ENCODE results near the gene NRXN3.

Gene NRXN3

DNA sequence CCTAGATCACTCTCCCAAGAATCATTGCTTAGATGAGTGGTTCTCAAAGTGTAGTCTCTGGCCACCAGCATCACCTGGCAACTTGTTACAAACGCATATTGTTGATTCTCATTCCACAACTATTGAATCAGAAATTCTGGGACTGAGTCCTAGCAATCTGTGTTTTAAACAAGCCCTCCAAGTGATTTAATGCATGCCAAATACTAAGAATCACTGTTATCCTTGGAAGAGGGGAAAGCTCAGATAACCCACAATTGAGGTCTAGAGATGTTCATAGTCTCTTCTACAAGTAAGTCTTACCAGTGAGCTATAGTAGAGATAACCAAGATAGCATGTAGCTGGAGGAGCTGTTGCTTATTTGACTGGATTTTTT is 1374.5 kb downstream of the NRXN3 start:
- H3K27ac ChIP-seq (ENCODE audit: low read depth, low read length), result no peak overlapping the region
- H3K4me1 ChIP-seq (ENCODE audit: control insufficient read depth, insufficient read depth, low read length), result 0 out of 2 replicates have a peak, but pooled peaks cover 9% of the 10 kb centered on the region
- H3K9me3 ChIP-seq (ENCODE audit: control insufficient read depth, insufficient read depth, low read length), result no peaks in the 10 kb centered on the region
- no peaks in the 10 kb centered on the region for H3K27me3 ChIP-seq (ENCODE audit: control insufficient read depth, insufficient read depth, low read length)
- H3K4me3 ChIP-seq (ENCODE audit: low read depth, low read length), result no peak overlapping the region
- no peak overlapping the region for H3K9ac ChIP-seq (ENCODE audit: low read depth, low read length)
- no peaks in the 10 kb centered on the region for H3K36me3 ChIP-seq (ENCODE audit: control insufficient read depth, insufficient read depth, low read length)

DNA sequence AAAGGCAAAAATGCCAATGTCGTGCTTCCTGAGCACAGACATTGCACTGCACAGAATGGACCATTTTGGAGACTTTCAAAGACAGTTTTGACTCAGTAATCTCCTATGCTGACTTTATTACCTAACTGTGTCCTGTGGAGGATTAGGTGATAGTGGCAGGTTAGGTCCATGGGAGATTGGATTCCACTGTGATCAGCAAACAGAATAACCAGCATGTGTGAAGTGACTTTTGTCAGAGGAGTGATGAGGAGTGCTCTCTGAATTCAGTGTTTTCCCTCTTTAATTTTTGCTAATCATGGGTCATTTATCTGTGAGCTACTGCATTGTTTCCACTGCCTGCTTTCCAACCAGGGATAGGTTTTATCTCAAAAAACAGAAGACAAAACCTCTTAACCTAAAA is 1378.7 kb downstream of the NRXN3 start:
- Histone ChIP-seq H3K27me3 (ENCODE audit: control insufficient read depth, insufficient read depth, low read length) (no peaks in the 10 kb centered on the region), H3K4me3 (ENCODE audit: low read depth, low read length) (no peak overlapping the region), H3K36me3 (ENCODE audit: control insufficient read depth, insufficient read depth, low read length) (no peaks in the 10 kb centered on the region), H3K4me1 (ENCODE audit: control insufficient read depth, insufficient read depth, low read length) (peaks cover 18% of the 10 kb centered on the region), H3K9me3 (ENCODE audit: control insufficient read depth, insufficient read depth, low read length) (no peaks in the 10 kb centered on the region), H3K27ac (ENCODE audit: low read depth, low read length) (no peak overlapping the region), H3K9ac (ENCODE audit: low read depth, low read length) (no peak overlapping the region)

GRCh38 chr14:79549515-79549914 is 1379.3 kb downstream of the NRXN3 start:
- no peak overlapping the region for H3K9ac ChIP-seq (ENCODE audit: low read depth, low read length)

GRCh38 chr14:79551523-79551922 is 1381.3 kb downstream of the NRXN3 start:
- no peaks in the 10 kb centered on the region for H3K9me3 ChIP-seq (ENCODE audit: control insufficient read depth, insufficient read depth, low read length)
- no peak overlapping the region for H3K4me3 ChIP-seq (ENCODE audit: low read depth, low read length)
- peaks cover 14% of the 10 kb centered on the region for H3K4me1 ChIP-seq (ENCODE audit: control insufficient read depth, insufficient read depth, low read length)
- H3K36me3 ChIP-seq (ENCODE audit: control insufficient read depth, insufficient read depth, low read length), result no peaks in the 10 kb centered on the region
- no peak overlapping the region for H3K9ac ChIP-seq (ENCODE audit: low read depth, low read length)
- H3K27me3 ChIP-seq (ENCODE audit: control insufficient read depth, insufficient read depth, low read length), result no peaks in the 10 kb centered on the region
- no peak overlapping the region for H3K27ac ChIP-seq (ENCODE audit: low read depth, low read length)

More at GRCh38 chr14:79549515-79549914, 1379.3 kb downstream of the NRXN3 start:
- H3K4me1 ChIP-seq (ENCODE audit: control insufficient read depth, insufficient read depth, low read length), result peaks cover 16% of the 10 kb centered on the region
- no peaks in the 10 kb centered on the region for H3K9me3 ChIP-seq (ENCODE audit: control insufficient read depth, insufficient read depth, low read length)
- H3K36me3 ChIP-seq (ENCODE audit: control insufficient read depth, insufficient read depth, low read length), result no peaks in the 10 kb centered on the region
- no peaks in the 10 kb centered on the region for H3K27me3 ChIP-seq (ENCODE audit: control insufficient read depth, insufficient read depth, low read length)
- H3K4me3 ChIP-seq (ENCODE audit: low read depth, low read length), result no peak overlapping the region
- no peak overlapping the region for H3K27ac ChIP-seq (ENCODE audit: low read depth, low read length)

DNA sequence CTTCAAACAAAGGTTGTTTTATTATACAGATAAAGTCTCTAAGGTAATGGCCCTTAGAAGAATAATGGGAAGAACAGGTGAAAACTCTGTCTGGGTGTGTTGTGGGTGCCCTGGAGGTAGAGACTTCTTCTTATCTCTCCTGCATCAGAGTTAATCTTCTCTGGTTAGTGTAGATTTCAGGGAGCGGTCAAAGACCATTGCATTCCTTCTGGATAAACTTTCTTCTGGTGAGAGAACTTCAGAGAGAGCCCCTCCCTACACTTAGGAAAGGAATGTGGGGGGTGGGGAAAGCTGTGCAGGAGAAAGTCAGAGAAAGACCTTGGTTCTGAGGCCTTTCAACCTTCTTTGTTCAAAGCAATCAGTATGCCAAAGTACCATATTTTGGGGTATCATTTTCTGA is 1382.6 kb downstream of the NRXN3 start:
- H3K27ac ChIP-seq (ENCODE audit: low read depth, low read length), result no peak overlapping the region
- no peaks in the 10 kb centered on the region for H3K36me3 ChIP-seq (ENCODE audit: control insufficient read depth, insufficient read depth, low read length)
- H3K27me3 ChIP-seq (ENCODE audit: control insufficient read depth, insufficient read depth, low read length), result no peaks in the 10 kb centered on the region
- no peak overlapping the region for H3K9ac ChIP-seq (ENCODE audit: low read depth, low read length)
- H3K9me3 ChIP-seq (ENCODE audit: control insufficient read depth, insufficient read depth, low read length), result no peaks in the 10 kb centered on the region
- no peak overlapping the region for H3K4me3 ChIP-seq (ENCODE audit: low read depth, low read length)
- peaks cover 14% of the 10 kb centered on the region for H3K4me1 ChIP-seq (ENCODE audit: control insufficient read depth, insufficient read depth, low read length)

GRCh38 chr14:79554816-79555215 is 1384.6 kb downstream of the NRXN3 start:
- no peak overlapping the region for H3K9ac ChIP-seq (ENCODE audit: low read depth, low read length)
- no peaks in the 10 kb centered on the region for H3K36me3 ChIP-seq (ENCODE audit: control insufficient read depth, insufficient read depth, low read length)
- no peak overlapping the region for H3K4me3 ChIP-seq (ENCODE audit: low read depth, low read length)
- H3K27ac ChIP-seq (ENCODE audit: low read depth, low read length), result no peak overlapping the region
- no peaks in the 10 kb centered on the region for H3K27me3 ChIP-seq (ENCODE audit: control insufficient read depth, insufficient read depth, low read length)
- H3K4me1 ChIP-seq (ENCODE audit: control insufficient read depth, insufficient read depth, low read length), result peaks cover 14% of the 10 kb centered on the region
- no peaks in the 10 kb centered on the region for H3K9me3 ChIP-seq (ENCODE audit: control insufficient read depth, insufficient read depth, low read length)

DNA sequence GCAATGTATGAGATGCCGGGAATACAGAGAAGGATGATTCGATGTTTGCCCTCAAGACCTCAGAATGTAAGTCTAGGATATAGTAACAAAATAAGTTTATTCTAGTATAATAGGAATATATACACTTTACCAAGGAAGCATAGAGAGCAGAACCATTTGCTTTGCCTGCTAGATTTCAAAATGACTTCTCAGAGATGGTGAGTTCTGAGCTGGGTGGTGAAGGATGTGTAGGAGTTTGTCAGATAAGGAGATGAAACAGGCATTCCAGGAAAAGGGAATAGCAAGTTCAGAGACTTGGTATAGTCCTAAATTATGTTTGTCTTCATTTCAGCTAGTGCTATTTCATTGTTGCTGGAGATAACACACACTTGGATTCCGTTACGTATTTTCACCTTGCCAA is 1385.3 kb downstream of the NRXN3 start:
- Histone ChIP-seq H3K4me1 (ENCODE audit: control insufficient read depth, insufficient read depth, low read length) (peaks cover 14% of the 10 kb centered on the region), H3K36me3 (ENCODE audit: control insufficient read depth, insufficient read depth, low read length) (no peaks in the 10 kb centered on the region), H3K27me3 (ENCODE audit: control insufficient read depth, insufficient read depth, low read length) (no peaks in the 10 kb centered on the region), H3K27ac (ENCODE audit: low read depth, low read length) (no peak overlapping the region), H3K9me3 (ENCODE audit: control insufficient read depth, insufficient read depth, low read length) (no peaks in the 10 kb centered on the region), H3K9ac (ENCODE audit: low read depth, low read length) (no peak overlapping the region), H3K4me3 (ENCODE audit: low read depth, low read length) (no peak overlapping the region)

DNA sequence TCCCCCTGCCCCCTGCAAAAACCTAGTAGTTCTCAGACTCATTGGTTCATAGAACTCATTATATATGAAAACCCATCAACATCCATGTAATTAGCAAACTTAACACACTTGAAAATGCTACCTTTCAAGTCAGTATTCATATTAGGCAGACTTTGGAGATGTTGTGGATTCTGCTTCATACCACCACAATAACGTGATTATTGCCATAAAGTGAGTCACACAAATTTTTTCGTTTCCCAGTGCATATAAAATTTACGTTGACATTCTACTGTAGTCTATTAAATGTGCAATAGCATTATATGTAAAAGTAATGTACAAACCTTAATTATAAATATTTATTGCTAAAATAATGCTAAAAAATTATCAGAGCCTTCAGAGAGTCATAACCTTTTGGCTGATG is 1387.1 kb downstream of the NRXN3 start:
- no peaks in the 10 kb centered on the region for H3K36me3 ChIP-seq (ENCODE audit: control insufficient read depth, insufficient read depth, low read length)
- H3K4me3 ChIP-seq (ENCODE audit: low read depth, low read length), result no peak overlapping the region
- H3K4me1 ChIP-seq (ENCODE audit: control insufficient read depth, insufficient read depth, low read length), result peaks cover 15% of the 10 kb centered on the region
- H3K9me3 ChIP-seq (ENCODE audit: control insufficient read depth, insufficient read depth, low read length), result no peaks in the 10 kb centered on the region
- no peak overlapping the region for H3K27ac ChIP-seq (ENCODE audit: low read depth, low read length)
- H3K27me3 ChIP-seq (ENCODE audit: control insufficient read depth, insufficient read depth, low read length), result no peaks in the 10 kb centered on the region
- H3K9ac ChIP-seq (ENCODE audit: low read depth, low read length), result no peak overlapping the region

GRCh38 chr14:79562185-79562584 is 1392.0 kb downstream of the NRXN3 start:
- Histone ChIP-seq H3K4me1 (ENCODE audit: control insufficient read depth, insufficient read depth, low read length) (0 out of 2 replicates have a peak, but pooled peaks cover 2% of the 10 kb centered on the region), H3K4me3 (ENCODE audit: low read depth, low read length) (no peak overlapping the region), H3K36me3 (ENCODE audit: control insufficient read depth, insufficient read depth, low read length) (no peaks in the 10 kb centered on the region), H3K27ac (ENCODE audit: low read depth, low read length) (no peak overlapping the region), H3K9me3 (ENCODE audit: control insufficient read depth, insufficient read depth, low read length) (no peaks in the 10 kb centered on the region), H3K9ac (ENCODE audit: low read depth, low read length) (no peak overlapping the region), H3K27me3 (ENCODE audit: control insufficient read depth, insufficient read depth, low read length) (no peaks in the 10 kb centered on the region)

DNA sequence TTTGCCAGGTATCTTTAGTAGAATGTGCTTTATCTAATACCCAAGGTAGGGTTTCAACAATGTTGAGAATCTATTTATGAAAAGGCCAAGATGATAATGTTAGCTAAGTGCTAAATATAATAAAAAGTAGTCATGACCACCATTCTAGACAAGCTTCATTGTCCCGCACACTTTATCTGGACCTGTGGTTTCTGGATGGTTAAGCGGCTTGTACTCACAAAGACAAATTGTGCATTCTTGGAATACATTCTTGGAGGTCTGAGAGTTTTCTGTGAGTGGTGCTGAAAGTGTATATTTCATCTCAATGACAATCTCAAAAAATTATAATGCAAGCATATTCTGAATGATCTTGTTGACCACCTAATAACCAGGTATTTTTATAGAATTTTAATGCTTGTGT is 1394.2 kb downstream of the NRXN3 start:
- Histone ChIP-seq H3K4me3 (ENCODE audit: low read depth, low read length) (no peak overlapping the region), H3K27me3 (ENCODE audit: control insufficient read depth, insufficient read depth, low read length) (no peaks in the 10 kb centered on the region), H3K27ac (ENCODE audit: low read depth, low read length) (no peak overlapping the region), H3K36me3 (ENCODE audit: control insufficient read depth, insufficient read depth, low read length) (no peaks in the 10 kb centered on the region), H3K4me1 (ENCODE audit: control insufficient read depth, insufficient read depth, low read length) (peaks cover 12% of the 10 kb centered on the region), H3K9ac (ENCODE audit: low read depth, low read length) (no peak overlapping the region), H3K9me3 (ENCODE audit: control insufficient read depth, insufficient read depth, low read length) (no peaks in the 10 kb centered on the region)

DNA sequence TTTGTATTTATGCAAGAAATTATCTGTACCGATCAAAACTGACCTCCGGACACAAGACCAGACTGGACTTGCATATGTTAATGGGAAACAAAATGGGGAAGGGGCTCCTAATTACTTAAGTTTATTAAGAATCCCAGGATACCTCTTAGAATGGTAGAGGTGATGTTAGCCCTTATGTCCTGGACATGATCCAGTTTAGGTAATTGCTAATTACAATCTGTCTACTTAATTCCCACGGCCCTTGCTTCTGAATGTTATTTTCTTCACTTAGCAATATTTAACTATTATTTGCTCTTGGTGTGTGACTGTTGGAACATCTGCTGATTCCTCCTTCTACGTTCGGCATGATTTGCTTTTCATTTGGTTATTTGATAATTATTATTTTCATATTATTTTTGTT is 1397.1 kb downstream of the NRXN3 start:
- no peaks in the 10 kb centered on the region for H3K36me3 ChIP-seq (ENCODE audit: control insufficient read depth, insufficient read depth, low read length)
- H3K4me1 ChIP-seq (ENCODE audit: control insufficient read depth, insufficient read depth, low read length), result peaks cover 9% of the 10 kb centered on the region
- no peaks in the 10 kb centered on the region for H3K9me3 ChIP-seq (ENCODE audit: control insufficient read depth, insufficient read depth, low read length)
- no peak overlapping the region for H3K9ac ChIP-seq (ENCODE audit: low read depth, low read length)
- H3K4me3 ChIP-seq (ENCODE audit: low read depth, low read length), result no peak overlapping the region
- no peak overlapping the region for H3K27ac ChIP-seq (ENCODE audit: low read depth, low read length)
- H3K27me3 ChIP-seq (ENCODE audit: control insufficient read depth, insufficient read depth, low read length), result no peaks in the 10 kb centered on the region

DNA sequence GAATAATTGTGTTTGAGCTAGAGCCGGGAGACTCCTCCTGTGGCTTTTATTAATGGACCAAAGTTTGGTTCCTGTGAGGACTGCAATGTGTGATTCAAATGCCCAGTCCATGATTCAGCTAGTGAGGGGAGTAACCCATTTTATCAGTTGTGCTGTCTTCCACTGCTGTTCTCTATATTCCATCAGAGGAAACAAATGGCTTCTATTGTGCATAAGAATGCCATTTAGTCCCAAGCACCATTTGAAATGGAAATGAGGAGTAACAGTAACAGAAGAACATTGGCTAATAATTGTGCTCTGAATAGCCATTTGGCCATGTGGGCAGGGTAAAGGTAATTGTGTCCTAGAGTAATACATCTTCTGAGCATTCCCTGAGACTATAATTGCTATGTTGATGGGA is 1398.4 kb downstream of the NRXN3 start:
- Histone ChIP-seq H3K9ac (ENCODE audit: low read depth, low read length) (no peak overlapping the region), H3K4me1 (ENCODE audit: control insufficient read depth, insufficient read depth, low read length) (peaks cover 9% of the 10 kb centered on the region), H3K27ac (ENCODE audit: low read depth, low read length) (no peak overlapping the region), H3K36me3 (ENCODE audit: control insufficient read depth, insufficient read depth, low read length) (no peaks in the 10 kb centered on the region), H3K9me3 (ENCODE audit: control insufficient read depth, insufficient read depth, low read length) (no peaks in the 10 kb centered on the region), H3K27me3 (ENCODE audit: control insufficient read depth, insufficient read depth, low read length) (no peaks in the 10 kb centered on the region), H3K4me3 (ENCODE audit: low read depth, low read length) (no peak overlapping the region)

All from HUES48 (cell line).